Spleen (tissue), 7 donors: ENCODE data around the gene ZNF22.

Experiments used
- POLR2A ChIP-seq, 3 donors: fragments of 450-650 bp; IDR thresholded peaks; one replicate each; pipeline ENCODE4 v1.5.1; 2017; ENCODE audit warnings: antibody characterized with exemption in 3 of 3, mild to moderate bottlenecking in 1 of 3
- POLR2AphosphoS5 ChIP-seq, 3 donors: sonication (generic); formaldehyde crosslinking; IDR thresholded peaks; one replicate each; pipeline ENCODE4 v1.5.1; 2017; ENCODE audit warnings: antibody characterized with exemption in 3 of 3
- TF ChIP-seq, protein P1 (sequence below), 11 experiments: fragments of 200-600 bp in 7 of 11; fragments of 450-650 bp in 4 of 11; sonication (generic) in 4 of 11; IDR thresholded peaks in 8 of 11; conservative IDR thresholded peaks in 3 of 11; 1 replicate in 7 of 11; 2 replicates in 4 of 11; pipeline versions ENCODE4 v1.4.0 to v1.8.0; 2016 to 2021; ENCODE audit warnings: antibody characterized with exemption in 11 of 11, inconsistent platforms in 4 of 11, mild to moderate bottlenecking in 1 of 11
- donor health status: DM: no; HTN: no; CAD: no; lungs with moderate emphysema.
- donor health status: DM: no; HTN: no; CAD: no.
- donor health status: DM: no; HTN: no; CAD: no.

- TF ChIP-seq, protein P1, sequence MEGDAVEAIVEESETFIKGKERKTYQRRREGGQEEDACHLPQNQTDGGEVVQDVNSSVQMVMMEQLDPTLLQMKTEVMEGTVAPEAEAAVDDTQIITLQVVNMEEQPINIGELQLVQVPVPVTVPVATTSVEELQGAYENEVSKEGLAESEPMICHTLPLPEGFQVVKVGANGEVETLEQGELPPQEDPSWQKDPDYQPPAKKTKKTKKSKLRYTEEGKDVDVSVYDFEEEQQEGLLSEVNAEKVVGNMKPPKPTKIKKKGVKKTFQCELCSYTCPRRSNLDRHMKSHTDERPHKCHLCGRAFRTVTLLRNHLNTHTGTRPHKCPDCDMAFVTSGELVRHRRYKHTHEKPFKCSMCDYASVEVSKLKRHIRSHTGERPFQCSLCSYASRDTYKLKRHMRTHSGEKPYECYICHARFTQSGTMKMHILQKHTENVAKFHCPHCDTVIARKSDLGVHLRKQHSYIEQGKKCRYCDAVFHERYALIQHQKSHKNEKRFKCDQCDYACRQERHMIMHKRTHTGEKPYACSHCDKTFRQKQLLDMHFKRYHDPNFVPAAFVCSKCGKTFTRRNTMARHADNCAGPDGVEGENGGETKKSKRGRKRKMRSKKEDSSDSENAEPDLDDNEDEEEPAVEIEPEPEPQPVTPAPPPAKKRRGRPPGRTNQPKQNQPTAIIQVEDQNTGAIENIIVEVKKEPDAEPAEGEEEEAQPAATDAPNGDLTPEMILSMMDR (IDR thresholded peaks at IDR 0.05 in 8 of 11, conservative IDR thresholded peaks at IDR 0.05 in 3 of 11): no peak
- TF ChIP-seq POLR2AphosphoS5 (IDR thresholded peaks at IDR 0.05) (peak; percentile 36 to 50 (median 48)), POLR2A (IDR thresholded peaks at IDR 0.05) (no peak)
Measured at GRCh38 chr10:44995914-44996669, 4.6 kb upstream of the ZNF22 start.
